Measurements from ENCODE around the gene KCNN3.

The KCNN3 gene

DNA sequence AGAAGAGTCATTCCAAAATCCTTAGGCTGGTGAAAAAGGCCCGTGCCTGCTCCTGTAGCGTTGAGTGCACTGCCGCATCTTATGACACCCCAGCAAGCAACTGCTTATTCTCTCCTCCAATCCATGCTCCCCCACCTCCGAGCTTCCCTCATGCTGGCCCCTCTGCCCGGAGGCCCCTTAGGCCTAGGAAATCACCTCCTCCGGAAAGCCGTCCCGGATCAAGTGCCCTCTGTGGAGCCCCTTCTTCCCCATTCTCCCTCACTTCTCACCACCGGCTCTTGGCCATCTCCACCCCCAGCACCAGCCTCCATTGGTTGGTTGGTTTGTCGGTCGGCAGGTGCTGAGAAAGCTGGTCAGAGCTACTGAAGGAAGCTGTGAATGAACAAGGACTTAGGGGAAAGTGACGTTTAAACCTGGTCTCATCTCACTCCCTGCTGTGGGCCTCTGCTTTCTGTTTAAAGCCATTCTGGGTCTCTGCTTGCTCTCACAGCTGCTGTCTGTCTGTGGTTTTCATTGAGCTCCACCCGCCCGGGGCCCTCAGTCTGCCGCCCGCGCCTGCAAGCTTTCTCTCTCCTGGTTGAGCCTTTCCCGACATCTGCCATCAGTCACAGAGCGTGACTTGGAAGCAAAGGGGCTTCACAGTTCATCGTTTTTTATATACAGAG, 122.2 kb downstream of the KCNN3 start:
- DNase-seq (ENCODE audit: low read depth) = peak; percentile 68
- TF ChIP-seq, protein P1, sequence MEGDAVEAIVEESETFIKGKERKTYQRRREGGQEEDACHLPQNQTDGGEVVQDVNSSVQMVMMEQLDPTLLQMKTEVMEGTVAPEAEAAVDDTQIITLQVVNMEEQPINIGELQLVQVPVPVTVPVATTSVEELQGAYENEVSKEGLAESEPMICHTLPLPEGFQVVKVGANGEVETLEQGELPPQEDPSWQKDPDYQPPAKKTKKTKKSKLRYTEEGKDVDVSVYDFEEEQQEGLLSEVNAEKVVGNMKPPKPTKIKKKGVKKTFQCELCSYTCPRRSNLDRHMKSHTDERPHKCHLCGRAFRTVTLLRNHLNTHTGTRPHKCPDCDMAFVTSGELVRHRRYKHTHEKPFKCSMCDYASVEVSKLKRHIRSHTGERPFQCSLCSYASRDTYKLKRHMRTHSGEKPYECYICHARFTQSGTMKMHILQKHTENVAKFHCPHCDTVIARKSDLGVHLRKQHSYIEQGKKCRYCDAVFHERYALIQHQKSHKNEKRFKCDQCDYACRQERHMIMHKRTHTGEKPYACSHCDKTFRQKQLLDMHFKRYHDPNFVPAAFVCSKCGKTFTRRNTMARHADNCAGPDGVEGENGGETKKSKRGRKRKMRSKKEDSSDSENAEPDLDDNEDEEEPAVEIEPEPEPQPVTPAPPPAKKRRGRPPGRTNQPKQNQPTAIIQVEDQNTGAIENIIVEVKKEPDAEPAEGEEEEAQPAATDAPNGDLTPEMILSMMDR (IDR thresholded peaks at IDR 0.05; ENCODE audit: insufficient read depth, low read depth, low read length, missing control alignments) = no peak
- H3K4me3 ChIP-seq (ENCODE audit: low read depth, low read length) = no peak overlapping the region

GRCh38 chr1:154747380-154747739, 122.7 kb downstream of the KCNN3 start:
- H3K4me3 ChIP-seq (ENCODE audit: low read depth, low read length) = no peak overlapping the region
- TF ChIP-seq, protein P1 (IDR thresholded peaks at IDR 0.05; ENCODE audit: insufficient read depth, low read depth, low read length, missing control alignments) = no peak
- DNase-seq (ENCODE audit: low read depth) = no peak

- no peak overlapping the region for H3K4me3 ChIP-seq (ENCODE audit: low read depth, low read length)
- no peak for DNase-seq (ENCODE audit: low read depth)
- TF ChIP-seq, protein P1 (IDR thresholded peaks at IDR 0.05; ENCODE audit: insufficient read depth, low read depth, low read length, missing control alignments) = no peak
Measured at GRCh38 chr1:154746622-154747299, 123.3 kb downstream of the KCNN3 start.

DNA sequence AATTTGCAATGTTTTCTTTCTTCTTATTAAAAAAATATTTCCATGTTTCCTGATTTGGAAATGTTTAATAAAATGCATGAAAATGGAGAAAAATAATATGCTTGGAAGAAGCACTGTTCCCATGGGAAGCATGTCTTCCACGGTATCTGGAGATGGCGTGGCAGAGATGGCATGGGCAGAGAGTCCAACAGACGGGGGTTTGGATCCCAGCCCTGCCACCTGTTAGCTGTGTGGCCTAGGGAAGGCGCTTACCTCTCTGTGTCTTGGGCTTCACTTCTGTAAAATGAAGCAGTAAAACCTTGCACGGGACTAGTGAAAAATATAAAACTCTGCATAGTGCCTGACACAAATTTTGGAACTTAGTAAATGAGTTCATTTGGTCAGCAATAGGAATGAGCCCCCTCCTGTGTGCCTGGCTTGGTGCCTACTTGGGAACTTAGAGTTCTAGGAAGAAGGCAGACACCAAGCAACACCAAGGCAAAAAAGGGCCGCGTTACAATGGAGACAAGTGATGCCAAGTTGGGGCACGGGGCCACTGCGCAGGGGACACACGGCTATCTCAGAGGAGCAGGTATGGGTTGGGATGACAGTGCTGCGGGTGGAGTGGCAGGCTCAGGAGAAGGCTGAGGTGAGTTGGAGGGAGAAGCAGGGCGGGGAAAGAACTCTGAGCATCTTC, 124.2 kb downstream of the KCNN3 start:
- TF ChIP-seq, protein P1 (IDR thresholded peaks at IDR 0.05; ENCODE audit: insufficient read depth, low read depth, low read length, missing control alignments) = no peak
- H3K4me3 ChIP-seq (ENCODE audit: low read depth, low read length) = no peak overlapping the region
- no peak for DNase-seq (ENCODE audit: low read depth)

GRCh38 chr1:154745286-154745731, 124.8 kb downstream of the KCNN3 start:
- no peak overlapping the region for H3K4me3 ChIP-seq (ENCODE audit: low read depth, low read length)
- TF ChIP-seq, protein P1 (IDR thresholded peaks at IDR 0.05; ENCODE audit: insufficient read depth, low read depth, low read length, missing control alignments) = no peak
- peak; percentile 81 for DNase-seq (ENCODE audit: low read depth)

- DNase-seq (ENCODE audit: low read depth) = no peak
- no peak overlapping the region for H3K4me3 ChIP-seq (ENCODE audit: low read depth, low read length)
- TF ChIP-seq, protein P1 (IDR thresholded peaks at IDR 0.05; ENCODE audit: insufficient read depth, low read depth, low read length, missing control alignments) = no peak
Measured at GRCh38 chr1:154744352-154745035, 125.6 kb downstream of the KCNN3 start.
